Measurements from ENCODE around the gene ARF3. TPM values are rescaled to one million over a fixed set of nuclear protein-coding genes. Genes with fewer than 3 reads are reported as not detected.
A peak's percentile ranks its signal among the peaks of the same experiment; 100 is the strongest.

Gene ARF3
- total RNA-seq, 1 experiment from 2014 or later: 263 TPM

- H3K79me2 ChIP-seq (ENCODE audit: insufficient read depth, low read length): peaks cover 34% of the 10 kb centered on the region; the same call in 1 of the 2 replicates
Measured at GRCh38 chr12:48956279-48957140, 777 bp downstream of the ARF3 start.

More at GRCh38 chr12:48956279-48957140, 777 bp downstream of the ARF3 start:
- H2AK5ac ChIP-seq (ENCODE audit: insufficient read length, low read length): no peak overlapping the region
- H3K4ac ChIP-seq (ENCODE audit: low read depth, low read length): no peak overlapping the region
- H3K79me1 ChIP-seq (ENCODE audit: insufficient read depth, low read depth, low read length, poor library complexity, severe bottlenecking): no peaks in the 10 kb centered on the region
- peaks cover 9% of the 10 kb centered on the region for H3K23me2 ChIP-seq (ENCODE audit: insufficient read length, low read depth, low read length, poor library complexity, severe bottlenecking)
- no peak overlapping the region for H2AFZ ChIP-seq (ENCODE audit: low read length)
- H2BK12ac ChIP-seq (ENCODE audit: insufficient read length, low read depth, low read length): no peak overlapping the region
- no CpG with 5 or more reads among the region's 29 CpGs for WGBS (ENCODE audit: extremely low coverage, insufficient read length, low lambda C conversion rate)
- Mint-ChIP-seq H3K36me3 (ENCODE audit: insufficient read depth in 1 of 3, low read depth in 3 of 3) (peaks cover 8 to 44% (median 25%) of the 10 kb centered on the region in 3 experiments; a peak in 6 of 7 replicates), H3K4me3 (peak overlapping the region; percentile 97 to 99), H3K9me3 (no peaks in the 10 kb centered on the region; a peak in 1 of 5 replicates), H3K4me1 (peaks cover 23 to 24% of the 10 kb centered on the region in 2 experiments), H3K27me3 (ENCODE audit: low read depth) (peaks cover 6% of the 10 kb centered on the region), H3K27ac (peak overlapping the region; percentile 98 to 99 (median 99))
- H2BK5ac ChIP-seq (ENCODE audit: insufficient read length, low read length): no peak overlapping the region
- no peak overlapping the region for H2BK20ac ChIP-seq (ENCODE audit: low read depth, low read length, poor library complexity, severe bottlenecking)
- peak overlapping the region; percentile 56 for H3K18ac ChIP-seq (ENCODE audit: insufficient read length, low read depth, low read length)
- H3K27me3 ChIP-seq (ENCODE audit: insufficient read depth, low read length): no peaks in the 10 kb centered on the region; the same call in 1 of the 2 replicates
- H3K4me1 ChIP-seq (ENCODE audit: insufficient read depth, low read length): 0 out of 2 replicates have a peak, but pooled peaks cover 2% of the 10 kb centered on the region
- no peak overlapping the region for H4K5ac ChIP-seq (ENCODE audit: insufficient read length, low read depth, low read length)
- H3K27ac ChIP-seq (ENCODE audit: insufficient read length, low read depth, low read length): peak overlapping the region; percentile 41
- DNase-seq: peak; percentile 98
- H3K14ac ChIP-seq (ENCODE audit: insufficient read depth, low read length): peak overlapping the region; percentile 27; the same call in 1 of the 2 replicates
- H3K56ac ChIP-seq (ENCODE audit: insufficient read length, low read depth, low read length): no peak overlapping the region
- peak overlapping the region; percentile 95 for H3K4me2 ChIP-seq (ENCODE audit: insufficient read depth, insufficient read length, low read length)
- H4K91ac ChIP-seq (ENCODE audit: insufficient read length, low read depth, low read length): no peak overlapping the region
- TF ChIP-seq, protein P1, sequence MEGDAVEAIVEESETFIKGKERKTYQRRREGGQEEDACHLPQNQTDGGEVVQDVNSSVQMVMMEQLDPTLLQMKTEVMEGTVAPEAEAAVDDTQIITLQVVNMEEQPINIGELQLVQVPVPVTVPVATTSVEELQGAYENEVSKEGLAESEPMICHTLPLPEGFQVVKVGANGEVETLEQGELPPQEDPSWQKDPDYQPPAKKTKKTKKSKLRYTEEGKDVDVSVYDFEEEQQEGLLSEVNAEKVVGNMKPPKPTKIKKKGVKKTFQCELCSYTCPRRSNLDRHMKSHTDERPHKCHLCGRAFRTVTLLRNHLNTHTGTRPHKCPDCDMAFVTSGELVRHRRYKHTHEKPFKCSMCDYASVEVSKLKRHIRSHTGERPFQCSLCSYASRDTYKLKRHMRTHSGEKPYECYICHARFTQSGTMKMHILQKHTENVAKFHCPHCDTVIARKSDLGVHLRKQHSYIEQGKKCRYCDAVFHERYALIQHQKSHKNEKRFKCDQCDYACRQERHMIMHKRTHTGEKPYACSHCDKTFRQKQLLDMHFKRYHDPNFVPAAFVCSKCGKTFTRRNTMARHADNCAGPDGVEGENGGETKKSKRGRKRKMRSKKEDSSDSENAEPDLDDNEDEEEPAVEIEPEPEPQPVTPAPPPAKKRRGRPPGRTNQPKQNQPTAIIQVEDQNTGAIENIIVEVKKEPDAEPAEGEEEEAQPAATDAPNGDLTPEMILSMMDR (conservative IDR thresholded peaks at IDR 0.05): peak; percentile 39; the same call in 2 of the 3 replicates
- H3K23ac ChIP-seq (ENCODE audit: insufficient read length, low read depth, low read length): no peak overlapping the region
- H4K8ac ChIP-seq (replicated peaks; ENCODE audit: insufficient read length, low read depth, low read length): no peak overlapping the region
- peak overlapping the region; percentile 69 for H3K9ac ChIP-seq (ENCODE audit: extremely low read depth, insufficient read length, low read length)
- no peaks in the 10 kb centered on the region for H3K9me3 ChIP-seq (ENCODE audit: control insufficient read depth, low read depth, low read length)
- H2BK15ac ChIP-seq (ENCODE audit: low read depth, low read length): no peak overlapping the region
- H2BK120ac ChIP-seq (ENCODE audit: low read depth, low read length, poor library complexity, severe bottlenecking): no peak overlapping the region
- H4K20me1 ChIP-seq (ENCODE audit: control insufficient read depth, insufficient read depth, insufficient read length): no peaks in the 10 kb centered on the region
- no peak overlapping the region for H3T11ph ChIP-seq (ENCODE audit: low read length)
